GM19023 (cell line): ENCODE measurements around the gene BRAT1.
"Not testable (repeated sequence)": the region's sequence is repeated elsewhere in the genome, so short reads cannot be mapped to it uniquely, and the experiment has no call there.

ENCODE experiments used
- ATAC-seq: cut with Tn5 transposase; IDR thresholded peaks from one replicate; pipeline ENCODE4 v1.9.1; 2021; ENCODE audit warnings: mild to moderate bottlenecking, moderate library complexity; ENCODE audit not compliant: unreplicated experiment

Gene BRAT1

GRCh38 chr7:2555121-2556052 lies at the start of gene BRAT1:
TSS of gene BRAT1 (minus strand) at chr7:2555524. CDS start at chr7:2554431, 1,093 bp downstream.
- peak; percentile 74 for ATAC-seq

GRCh38 chr7:2604608-2605174 lies 49.4 kb upstream of the BRAT1 start:
- ATAC-seq, result no peak

GRCh38 chr7:2603044-2603965 lies 48.0 kb upstream of the BRAT1 start:
- ATAC-seq, result no peak

- no peak for ATAC-seq
These were observed 47.2 kb upstream of the BRAT1 start for GRCh38 chr7:2602406-2603043.

GRCh38 chr7:2601907-2602306 lies 46.6 kb upstream of the BRAT1 start:
- no peak for ATAC-seq

- no peak for ATAC-seq
These were observed 45.7 kb upstream of the BRAT1 start for GRCh38 chr7:2601065-2601464.

- no peak for ATAC-seq
These were observed 43.0 kb upstream of the BRAT1 start for GRCh38 chr7:2598154-2598823.

- ATAC-seq, result no peak
These were observed 41.9 kb upstream of the BRAT1 start for GRCh38 chr7:2597273-2597640.

GRCh38 chr7:2596464-2597272 lies 41.3 kb upstream of the BRAT1 start:
- ATAC-seq, result no peak

- no peak for ATAC-seq
These were observed 40.0 kb upstream of the BRAT1 start for GRCh38 chr7:2595258-2595860.

- ATAC-seq, result no peak
These were observed 39.3 kb upstream of the BRAT1 start for GRCh38 chr7:2594599-2594998.

GRCh38 chr7:2593036-2593727 lies 37.9 kb upstream of the BRAT1 start:
- ATAC-seq, result no peak

GRCh38 chr7:2592375-2592865 lies 37.1 kb upstream of the BRAT1 start:
- no peak for ATAC-seq

- ATAC-seq, result not testable (repeated sequence)
These were observed 34.6 kb upstream of the BRAT1 start for GRCh38 chr7:2589941-2590340.

- ATAC-seq, result no peak
These were observed 34.0 kb upstream of the BRAT1 start for GRCh38 chr7:2589341-2589740.

- no peak for ATAC-seq
These were observed 32.5 kb upstream of the BRAT1 start for GRCh38 chr7:2587778-2588177.

- no peak for ATAC-seq
These were observed 31.8 kb upstream of the BRAT1 start for GRCh38 chr7:2587134-2587533.

- no peak for ATAC-seq
These were observed 31.1 kb upstream of the BRAT1 start for GRCh38 chr7:2586326-2587020.
